GM18519 (cell line): Measurements from ENCODE around the gene ASXL1.
"Not testable (repeated sequence)": the region's sequence is repeated elsewhere in the genome, so short reads cannot be mapped to it uniquely, and the experiment has no call there.

Experiments used
- ATAC-seq: cut with Tn5 transposase; IDR thresholded peaks from one replicate; pipeline ENCODE4 v1.9.1; 2021; ENCODE audit warnings: mild to moderate bottlenecking, moderate library complexity; ENCODE audit not compliant: unreplicated experiment, low FRiP score

ASXL1 gene

DNA sequence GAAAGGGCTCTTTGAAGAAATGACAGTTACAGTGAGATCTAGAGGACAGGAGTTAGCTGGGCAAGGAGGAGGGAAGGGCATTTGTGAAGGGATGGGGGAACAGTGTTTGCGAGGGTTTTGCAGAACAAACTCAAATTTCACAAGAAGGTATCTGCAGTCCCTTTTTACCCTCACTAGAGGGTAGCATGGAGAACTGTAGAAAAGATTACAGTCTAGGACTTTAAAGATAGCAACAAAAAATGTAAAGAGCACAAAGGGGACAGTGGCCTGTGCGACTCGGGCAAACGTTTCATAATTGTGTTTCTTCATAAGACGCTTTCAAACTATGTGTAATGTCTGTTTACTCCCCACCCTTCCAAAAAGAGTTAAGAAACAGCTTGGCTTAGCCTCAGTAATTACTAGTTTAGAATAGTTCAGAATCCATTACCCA is 21.2 kb upstream of the ASXL1 start:
- ATAC-seq, result no peak

DNA sequence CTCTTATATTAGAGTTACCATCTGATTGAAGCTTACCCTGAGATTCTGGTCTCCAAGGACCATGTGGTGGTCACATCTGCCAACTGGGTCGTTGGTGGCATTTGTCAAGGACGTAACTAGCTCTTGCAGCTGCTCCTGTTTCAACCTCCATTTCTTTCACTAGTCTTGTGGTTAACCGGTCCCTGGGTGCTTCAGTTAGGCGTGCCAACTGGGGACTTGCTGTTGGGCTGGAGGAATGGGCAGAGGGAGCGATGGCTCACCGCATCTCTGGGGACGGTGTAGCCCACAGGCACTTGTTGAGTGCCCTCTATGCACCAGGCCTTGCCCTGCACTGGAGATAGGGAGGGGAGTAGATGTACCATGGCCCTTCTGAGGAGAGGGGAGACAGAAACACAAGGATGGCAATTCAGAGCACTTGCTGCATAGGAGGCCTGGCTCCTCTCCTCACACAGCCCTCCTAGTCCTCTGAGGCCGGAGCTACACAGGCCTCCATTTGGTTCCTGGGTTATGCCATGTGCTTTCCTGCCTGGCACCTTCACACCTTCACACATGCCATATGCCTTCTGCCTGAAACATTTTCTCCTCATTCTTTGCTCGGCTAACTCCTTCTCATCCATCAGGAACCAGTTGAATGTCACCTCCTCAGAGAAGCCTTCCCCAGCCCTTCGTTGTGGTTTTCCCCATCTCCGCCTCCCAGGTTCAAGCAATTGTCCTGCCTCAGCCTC is 20.0 kb upstream of the ASXL1 start:
- no peak for ATAC-seq

DNA sequence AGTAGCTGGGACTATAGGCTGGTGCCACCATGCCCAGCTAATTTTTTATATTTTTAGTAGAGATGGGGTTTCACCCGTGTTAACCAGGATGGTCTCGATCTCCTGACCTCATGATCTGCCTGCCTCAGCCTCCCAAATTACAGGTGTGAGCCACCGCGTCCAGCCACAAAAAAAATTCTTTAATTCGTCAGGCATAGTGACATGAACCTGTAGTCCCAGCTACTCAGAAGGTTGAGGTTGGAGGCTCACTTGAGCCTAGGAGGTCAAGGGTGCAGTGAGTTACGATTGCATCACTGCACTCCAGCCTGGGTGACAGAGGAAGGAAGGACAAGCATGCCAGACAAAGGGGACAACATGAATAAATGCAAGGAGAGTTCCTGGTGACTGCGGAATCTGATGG is 19.5 kb upstream of the ASXL1 start:
- no peak for ATAC-seq

DNA sequence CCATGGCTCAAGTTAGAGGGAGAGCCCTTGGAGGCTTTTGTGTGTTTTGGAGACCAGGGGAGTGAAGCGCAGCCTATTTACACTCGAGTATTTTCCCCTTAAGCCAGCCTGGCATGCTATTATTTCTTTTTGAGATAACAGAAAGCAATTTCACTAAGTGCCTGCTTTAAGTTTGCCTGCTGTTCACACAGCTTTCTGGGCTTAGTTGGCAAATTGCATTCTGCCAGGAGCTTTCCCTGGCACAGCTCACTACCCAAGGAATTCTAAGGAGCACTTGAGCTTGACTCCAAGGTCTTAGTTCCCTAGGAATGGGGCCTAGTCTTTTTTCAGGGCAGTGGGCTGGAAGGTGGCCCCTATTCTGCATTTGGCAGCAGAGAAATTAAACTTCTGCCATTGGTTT is 19.0 kb upstream of the ASXL1 start:
- ATAC-seq, result no peak

DNA sequence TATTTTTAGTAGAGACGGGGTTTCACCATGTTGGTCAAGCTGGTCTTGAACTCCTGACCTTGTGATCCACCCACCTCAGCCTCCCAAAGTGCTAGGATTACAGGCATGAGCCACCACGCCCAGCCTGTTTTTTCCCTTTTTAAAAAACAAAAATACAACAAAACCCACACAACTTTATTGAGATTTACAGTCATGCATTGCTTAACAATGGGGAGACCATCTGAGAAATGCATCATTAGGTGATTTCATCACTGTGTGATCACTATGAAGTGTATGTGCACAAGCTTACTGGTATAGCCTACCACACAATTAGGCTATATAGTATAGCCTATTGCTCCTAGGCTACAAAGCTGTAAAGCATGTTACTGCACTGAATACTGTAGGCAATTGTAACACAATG is 17.1 kb upstream of the ASXL1 start:
- not testable (repeated sequence) for ATAC-seq

DNA sequence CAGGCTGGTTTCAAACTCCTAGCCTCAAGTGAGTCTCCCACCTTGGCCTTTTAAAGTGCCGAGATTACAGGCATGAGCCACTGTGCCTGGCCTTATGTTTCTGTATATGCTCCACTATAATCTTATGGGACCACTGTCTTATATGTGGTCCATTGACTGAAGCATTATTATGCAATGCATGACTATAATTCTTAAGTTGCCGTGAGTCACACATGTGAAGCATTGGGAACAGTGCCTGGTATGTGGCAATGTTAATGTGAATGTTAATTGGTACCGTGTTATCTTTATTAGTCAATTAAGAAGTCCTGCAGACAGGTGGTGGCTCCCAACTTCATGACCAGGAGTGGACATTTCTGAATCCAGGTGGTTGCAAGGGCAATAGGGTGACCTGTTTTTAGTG is 14.7 kb upstream of the ASXL1 start:
- ATAC-seq, result no peak

DNA sequence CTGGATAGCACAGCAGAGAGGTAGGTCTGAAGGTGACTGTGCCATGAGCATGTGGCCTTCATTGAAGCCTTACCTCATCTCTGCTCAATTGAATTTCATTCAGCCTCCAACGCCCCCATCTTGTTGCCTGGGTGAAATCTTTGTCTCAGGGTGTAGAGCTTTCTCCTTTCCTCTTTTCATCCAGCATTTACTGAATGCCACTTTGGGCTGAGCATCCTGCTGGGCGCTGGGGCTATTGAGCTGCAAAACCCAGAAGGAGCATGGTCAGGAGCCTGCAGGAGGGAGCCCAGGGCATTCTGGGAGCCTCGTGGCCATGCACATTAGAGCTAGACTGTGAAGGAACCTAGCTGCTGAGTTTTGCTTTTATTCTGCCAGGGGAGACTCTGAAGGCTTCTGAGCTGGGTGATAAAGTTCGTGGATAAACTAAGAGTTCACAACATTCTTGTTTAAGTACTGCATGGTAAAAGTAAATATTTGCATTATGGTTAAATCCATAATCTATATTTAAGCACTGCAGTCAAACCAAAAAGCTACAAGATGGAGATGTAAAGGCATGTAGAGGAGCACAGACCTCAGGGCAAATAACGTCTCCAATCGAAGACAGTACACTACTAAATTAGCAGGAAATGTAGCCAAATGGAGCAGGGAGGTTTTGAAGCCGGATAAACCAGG is 13.2 kb upstream of the ASXL1 start:
- no peak for ATAC-seq

DNA sequence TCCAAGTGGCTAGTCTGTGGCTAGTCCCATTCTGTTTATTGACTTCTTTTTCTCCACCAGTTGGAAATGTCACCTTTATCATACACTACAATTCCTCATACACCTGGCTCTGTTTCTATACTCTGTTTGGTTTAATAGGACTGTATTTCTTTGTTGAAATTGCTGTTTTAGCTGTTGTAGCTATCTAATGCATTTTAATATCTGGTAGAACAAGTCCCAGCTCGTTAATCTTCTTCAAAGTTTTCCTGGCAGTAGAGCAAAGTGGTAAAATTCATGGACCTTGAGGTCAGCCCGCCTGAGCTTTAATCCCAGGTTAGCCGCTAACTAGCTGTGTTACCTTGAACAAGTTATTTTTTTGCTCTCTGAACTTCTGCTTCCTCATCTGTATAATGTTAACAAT is 9.9 kb upstream of the ASXL1 start:
- no peak for ATAC-seq

DNA sequence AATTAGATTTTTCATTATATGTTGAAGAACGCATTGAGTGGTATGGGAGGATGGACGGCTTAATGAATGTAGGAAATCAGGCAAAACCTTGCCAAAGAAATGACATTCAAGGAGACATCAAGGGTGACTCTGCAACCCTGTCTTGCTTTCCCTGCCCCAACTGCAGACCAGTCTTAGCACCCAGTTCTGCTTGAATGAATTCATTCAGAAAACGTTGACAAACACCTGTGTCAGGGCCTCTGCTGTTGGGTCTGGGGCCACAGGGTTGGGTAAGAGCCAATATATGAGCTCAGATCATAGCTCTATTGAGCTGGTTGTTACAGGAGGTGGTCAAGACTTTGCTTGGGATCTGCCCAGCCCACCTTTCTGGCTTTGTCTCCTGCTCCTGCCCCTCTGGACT is 7.7 kb upstream of the ASXL1 start:
- no peak for ATAC-seq

DNA sequence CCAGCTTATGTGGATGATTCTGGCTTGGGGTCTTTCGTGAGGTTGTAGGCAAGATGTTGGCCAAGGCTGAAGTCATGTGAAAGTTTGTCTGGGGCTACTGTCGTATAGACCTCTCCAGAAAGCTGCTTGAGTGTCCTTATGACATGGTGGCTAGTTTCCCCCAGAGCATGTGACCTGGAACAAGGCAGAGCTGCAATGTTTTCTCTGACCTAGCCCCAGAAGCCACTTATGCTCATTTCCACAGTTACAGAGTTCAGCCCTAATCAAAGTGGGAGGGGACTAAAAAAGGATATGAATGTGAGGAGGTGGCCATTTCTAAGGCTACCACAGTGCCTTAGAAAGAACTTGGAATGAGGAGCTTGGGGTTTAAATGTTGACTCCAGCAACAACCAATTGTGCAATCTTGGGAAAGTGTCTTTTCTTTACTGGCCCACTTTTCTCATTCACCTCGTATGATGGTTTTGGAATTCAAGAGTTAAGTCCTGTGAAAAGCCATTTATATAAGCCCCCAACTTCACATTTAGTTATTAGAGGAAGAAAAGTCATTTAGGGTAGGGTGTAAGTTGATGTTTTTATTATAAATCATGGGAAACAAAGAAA is 5.9 kb upstream of the ASXL1 start:
- no peak for ATAC-seq

DNA sequence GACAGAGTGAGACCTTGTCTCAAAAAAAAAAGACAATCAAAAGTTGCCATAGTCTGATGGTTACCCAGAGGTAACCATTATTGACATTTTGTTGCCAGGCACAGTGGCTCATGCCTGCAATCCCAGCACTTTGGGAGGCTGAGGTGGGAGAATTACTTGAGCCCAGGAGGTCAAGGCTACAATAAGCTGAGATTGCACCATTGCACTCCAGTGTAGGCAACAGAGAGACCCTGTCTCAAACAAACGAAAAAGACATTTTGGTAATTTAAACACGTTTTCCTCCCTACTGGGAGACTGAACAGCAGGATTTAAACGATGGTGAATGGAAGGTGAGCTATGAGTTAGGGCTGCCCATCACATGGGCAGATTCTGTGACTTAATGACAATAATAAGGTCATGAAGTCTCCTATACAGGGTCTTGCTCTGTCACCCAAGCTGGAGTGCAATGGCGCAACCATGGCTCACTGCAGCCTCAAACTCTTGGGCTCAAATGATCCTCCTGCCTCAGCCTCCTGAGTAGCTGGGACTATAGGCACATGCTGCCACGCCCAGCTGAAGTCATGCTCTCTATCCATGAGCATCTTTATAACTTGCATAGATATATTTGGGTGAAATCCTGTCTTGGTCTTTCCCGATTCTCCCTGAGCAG is 4.2 kb upstream of the ASXL1 start:
- ATAC-seq, result no peak

DNA sequence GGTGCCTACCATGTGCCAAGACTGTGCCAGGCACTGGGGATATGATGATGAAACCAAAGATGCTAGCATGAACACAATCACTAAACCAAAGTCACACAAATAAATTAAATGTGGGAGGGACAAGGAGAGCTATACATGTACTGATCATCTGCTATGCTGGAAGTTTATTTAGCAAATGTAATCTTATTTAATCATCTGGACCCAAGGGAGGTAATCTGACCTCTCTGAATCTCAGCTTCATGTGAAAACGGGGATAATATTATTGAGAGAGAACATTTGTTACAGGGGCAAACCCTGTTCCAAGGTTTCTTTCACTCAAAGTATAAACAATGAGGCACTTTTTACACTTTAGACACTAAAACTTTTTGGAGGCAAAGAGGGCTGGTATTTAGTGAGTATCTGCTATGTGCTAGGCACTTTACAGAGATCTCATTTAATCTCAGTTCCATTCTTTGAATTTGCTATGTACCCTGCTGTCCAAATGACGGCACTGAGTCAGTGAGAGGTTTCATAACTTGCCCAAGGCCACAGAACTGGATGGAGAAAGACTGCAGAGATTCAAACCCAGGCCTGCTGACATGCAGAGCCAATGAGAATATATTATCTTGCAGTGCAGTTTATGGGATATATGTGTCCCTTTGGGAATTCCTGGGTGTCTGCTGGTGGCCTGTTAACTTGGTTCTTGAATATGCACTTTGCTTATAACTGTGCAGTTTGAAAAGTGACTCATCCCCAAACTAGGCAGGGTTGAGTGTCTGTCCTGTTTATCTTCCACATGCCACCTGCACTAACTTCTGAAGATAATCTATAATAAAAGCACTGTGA is 3.3 kb upstream of the ASXL1 start:
- no peak for ATAC-seq

DNA sequence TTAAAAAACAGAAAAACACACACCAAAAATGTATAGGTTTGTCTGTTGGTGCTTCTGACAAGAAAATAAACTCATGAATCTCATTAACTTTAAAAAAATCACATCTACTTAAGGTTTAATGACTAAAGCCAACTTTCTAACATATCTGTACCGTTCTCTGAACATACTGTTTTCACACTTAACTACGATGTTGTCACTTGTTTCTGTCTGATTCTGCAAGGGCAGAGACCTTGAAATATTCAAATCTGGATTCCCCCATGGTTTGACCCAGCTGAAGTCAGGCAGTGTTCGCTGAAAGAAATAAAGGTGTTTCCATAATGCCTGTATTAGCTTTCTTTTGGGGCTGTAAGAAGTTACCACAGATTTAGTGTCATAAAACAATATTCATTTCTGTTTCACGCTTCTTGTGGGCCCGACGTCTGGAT is 2.7 kb upstream of the ASXL1 start:
- ATAC-seq, result peak; percentile 25

DNA sequence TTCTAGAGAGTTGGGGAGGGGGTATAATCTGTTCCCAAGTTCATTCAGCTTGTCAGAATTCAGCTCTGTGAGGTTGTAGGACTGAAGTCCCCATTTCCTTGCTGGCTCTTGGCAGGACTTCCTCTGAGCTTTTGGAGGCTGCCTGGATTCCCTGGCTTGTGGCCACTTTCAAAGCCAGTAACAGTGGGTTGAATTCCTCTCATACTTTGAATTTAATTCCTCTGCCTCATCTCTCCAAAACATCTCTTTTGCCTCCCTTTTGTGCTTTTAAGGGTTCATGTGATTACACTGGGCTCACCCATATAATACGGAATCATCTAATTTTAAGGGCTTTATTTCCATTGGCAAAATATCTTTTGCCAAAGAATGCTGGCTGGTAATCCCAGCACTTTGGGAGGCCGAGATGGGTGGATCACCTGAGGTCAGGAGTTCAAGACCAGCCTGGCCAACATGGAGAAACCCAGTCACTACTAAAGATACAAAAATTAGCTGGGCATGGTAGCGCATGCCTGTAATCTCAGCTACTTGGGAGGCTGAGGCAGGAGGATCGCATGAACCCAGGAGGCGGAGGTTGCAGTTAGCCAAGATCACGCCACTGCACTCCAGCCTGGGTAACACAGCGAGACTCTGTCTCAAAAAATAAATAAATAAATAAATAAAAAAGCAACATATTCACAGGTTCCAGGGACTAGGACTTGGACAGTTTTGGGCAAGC is 2.1 kb upstream of the ASXL1 start:
- not testable (repeated sequence) for ATAC-seq

DNA sequence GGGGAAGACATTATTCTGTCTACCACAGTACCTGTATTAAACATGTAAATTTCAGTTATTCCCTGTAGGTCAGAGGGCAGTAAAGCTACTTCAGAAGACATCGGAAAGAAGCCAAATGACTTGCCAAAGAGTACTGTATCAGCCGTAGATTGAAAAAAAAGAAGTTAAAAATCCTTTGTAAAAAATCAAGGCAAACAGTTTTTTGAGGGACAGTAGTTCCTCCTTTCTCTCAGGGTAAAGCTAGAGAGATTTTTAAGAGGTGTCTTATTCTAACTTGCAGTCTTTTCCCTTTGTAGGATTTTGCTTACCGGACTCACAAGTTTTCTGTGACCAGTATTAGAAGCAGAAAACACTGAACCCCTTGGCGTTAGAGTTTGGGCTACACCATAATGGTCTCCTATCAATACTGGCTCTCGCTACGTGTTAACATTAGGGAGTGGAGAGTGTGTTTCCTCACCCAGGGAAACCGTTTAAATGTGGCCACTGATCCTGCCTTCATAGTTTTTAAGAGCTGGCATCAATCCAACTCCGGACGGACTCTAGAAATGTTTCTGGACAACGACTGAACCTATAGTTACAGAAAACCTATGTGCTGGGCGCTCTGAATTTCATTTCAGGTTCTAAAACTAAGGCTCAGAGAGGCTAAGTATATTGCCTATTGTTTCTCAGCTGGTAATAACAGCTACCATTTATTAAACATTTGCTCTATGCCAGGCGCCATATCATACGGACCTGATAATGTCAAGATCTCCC is 1.3 kb upstream of the ASXL1 start:
- no peak for ATAC-seq

DNA sequence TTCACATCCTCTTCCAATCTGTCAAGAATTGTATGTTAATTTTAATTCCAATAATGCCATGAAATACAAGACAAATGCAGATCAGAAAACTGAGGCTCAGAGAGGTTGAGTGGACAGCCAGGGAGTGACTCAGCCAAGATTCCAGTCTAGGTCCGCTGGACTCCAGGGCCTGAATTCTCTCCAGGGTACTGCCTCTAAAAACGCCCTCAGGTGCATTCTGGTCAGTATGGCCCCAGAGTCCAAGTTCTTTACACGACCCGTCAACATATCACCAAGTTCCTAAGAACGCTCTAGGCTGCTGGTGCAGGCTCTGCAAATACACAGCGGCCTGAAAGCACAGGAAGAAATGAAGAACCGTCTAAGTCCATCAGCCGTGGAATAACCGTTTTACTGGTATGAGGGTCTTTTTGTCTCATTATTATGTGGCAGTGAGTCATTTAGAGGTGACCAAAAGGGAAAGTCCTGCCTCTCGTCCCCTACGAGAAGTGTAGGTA is 709 bp upstream of the ASXL1 start:
- ATAC-seq, result no peak

DNA sequence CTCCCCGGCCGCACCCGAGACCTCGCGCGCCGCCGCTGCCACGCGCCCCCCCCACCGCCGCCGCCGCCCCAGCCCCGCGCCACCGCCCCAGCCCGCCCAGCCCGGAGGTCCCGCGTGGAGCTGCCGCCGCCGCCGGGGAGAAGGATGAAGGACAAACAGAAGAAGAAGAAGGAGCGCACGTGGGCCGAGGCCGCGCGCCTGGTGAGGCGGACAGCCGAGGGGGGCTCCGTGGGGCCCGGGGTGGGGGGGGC is 426 bp downstream of the ASXL1 start:
- ATAC-seq, result no peak

DNA sequence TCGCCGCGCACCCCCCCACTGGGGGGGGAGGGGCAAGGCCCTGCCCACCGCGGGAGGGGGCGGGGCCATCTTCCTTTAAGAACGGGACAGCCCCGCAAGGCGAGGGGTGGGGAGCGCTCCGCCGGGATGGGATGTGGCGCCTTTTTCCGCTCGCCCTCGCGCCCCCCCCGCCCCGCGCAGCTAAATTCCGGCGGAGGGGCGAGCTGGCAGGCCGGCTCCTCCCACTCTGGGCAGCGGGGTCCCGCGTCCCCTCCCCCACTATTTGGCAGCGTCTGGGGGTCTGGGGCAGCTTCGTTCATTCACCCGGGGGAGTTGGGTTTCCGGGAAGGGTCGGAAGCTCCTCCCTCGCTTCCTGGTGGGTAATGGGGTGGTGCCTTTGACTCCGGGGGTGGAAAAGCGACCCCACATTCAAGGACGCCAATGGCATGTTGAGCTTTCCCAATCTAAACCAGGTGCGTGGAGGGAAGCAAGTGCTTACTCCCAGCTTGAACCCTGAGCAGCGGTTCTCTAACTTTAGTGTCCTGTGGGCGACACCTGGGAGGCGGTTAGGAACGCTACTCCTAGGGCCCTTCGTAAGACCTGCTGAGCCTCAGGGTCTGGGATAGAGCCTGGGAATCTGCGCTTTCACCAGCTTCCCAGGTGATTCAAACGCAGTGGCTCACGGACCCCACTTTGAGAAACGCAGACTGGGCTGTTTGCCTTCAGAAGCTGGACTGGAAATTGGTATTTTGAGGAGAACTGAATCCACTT is 927 bp downstream of the ASXL1 start:
- no peak for ATAC-seq
